Smooth muscle cell (in vitro differentiated cells): ENCODE measurements around the gene DIP2C. TPM values are rescaled to one million over a fixed set of nuclear protein-coding genes. Genes with fewer than 3 reads are reported as not detected.

Experiments
- DNase-seq: peaks from one replicate; lab custom pipeline; 2025; ENCODE audit not compliant: unreplicated experiment; lab: John Stamatoyannopoulos, UW
- H2AFZ ChIP-seq: fragments of 200-600 bp; sonication (generic); 2 replicates; pipeline ENCODE4 v1.6.0; 2016; ENCODE audit warnings: antibody characterized with exemption, low read depth, mild to moderate bottlenecking
- H3F3A ChIP-seq: fragments of 200-600 bp; sonication (generic); 2 replicates; pipeline ENCODE4 v1.6.0; 2017; ENCODE audit warnings: antibody characterized with exemption, low read depth
- H3K27ac ChIP-seq: fragments of 200-600 bp; sonication (generic); 2 replicates; pipeline ENCODE4 v1.5.1; 2016; ENCODE audit warnings: low read depth, mild to moderate bottlenecking
- H3K27me3 ChIP-seq: fragments of 200-600 bp; sonication (generic); 2 replicates; pipeline ENCODE4 v1.6.1; 2016; ENCODE audit warnings: low read depth, mild to moderate bottlenecking
- H3K36me3 ChIP-seq: fragments of 200-600 bp; sonication (generic); 2 replicates; pipeline ENCODE4 v1.5.1; 2016; ENCODE audit warnings: low read depth
- H3K4me1 ChIP-seq: fragments of 200-600 bp; sonication (generic); 2 replicates; pipeline ENCODE4 v1.5.1; 2016; ENCODE audit warnings: low read depth
- H3K4me2 ChIP-seq: fragments of 200-600 bp; sonication (generic); 2 replicates; pipeline ENCODE4 v1.6.0; 2016; ENCODE audit warnings: mild to moderate bottlenecking
- H3K4me3 ChIP-seq: fragments of 200-600 bp; sonication (generic); 2 replicates; pipeline ENCODE4 v1.5.1; 2016; ENCODE audit warnings: mild to moderate bottlenecking
- H3K79me2 ChIP-seq: fragments of 200-600 bp; sonication (generic); 2 replicates; pipeline ENCODE4 v1.6.0; 2016; ENCODE audit warnings: low read depth, mild to moderate bottlenecking
- H3K9ac ChIP-seq: fragments of 200-600 bp; sonication (generic); 2 replicates; pipeline ENCODE4 v1.6.0; 2016; ENCODE audit warnings: low read depth
- H3K9me3 ChIP-seq: fragments of 200-600 bp; sonication (generic); replicated peaks from 2 replicates; pipeline ENCODE4 v1.5.1; 2016; ENCODE audit warnings: low read depth
- H4K20me1 ChIP-seq: fragments of 200-600 bp; sonication (generic); 2 replicates; pipeline ENCODE4 v1.6.0; 2016; ENCODE audit warnings: low read depth
- WGBS: methylation state at CpG from one replicate; pipeline ENCODE4 v1.1.7; 2016; ENCODE audit warnings: low lambda C conversion rate; 5-methylcytosine and 5-hydroxymethylcytosine counted together
- polyA plus RNA-seq: library from polyadenylated mRNA; unstranded; fragments of >200 nt; fragmentation: Nextera tagmentation; extraction: Ambion mirVana; gene quantifications from 2 replicates; pipeline ENCODE4 v1.2.1, GENCODE V29; 2016
- total RNA-seq: library from RNA; depleted of rRNA; stranded (reverse); fragments of >200 nt; gene quantifications from 2 replicates; pipeline ENCODE4 v1.2.3, GENCODE V29; 2014
- TF ChIP-seq, protein P1 (sequence below): fragments of 200-600 bp; sonication (generic); IDR thresholded peaks from 2 replicates; pipeline ENCODE4 v1.5.1; 2017; ENCODE audit warnings: borderline replicate concordance, mild to moderate bottlenecking, antibody characterized with exemption; ENCODE audit not compliant: insufficient read depth, poor library complexity, severe bottlenecking

The DIP2C gene
- total and polyA plus RNA-seq, 2 experiments from 2014 or later: 14.9 to 15.3 TPM

DNA sequence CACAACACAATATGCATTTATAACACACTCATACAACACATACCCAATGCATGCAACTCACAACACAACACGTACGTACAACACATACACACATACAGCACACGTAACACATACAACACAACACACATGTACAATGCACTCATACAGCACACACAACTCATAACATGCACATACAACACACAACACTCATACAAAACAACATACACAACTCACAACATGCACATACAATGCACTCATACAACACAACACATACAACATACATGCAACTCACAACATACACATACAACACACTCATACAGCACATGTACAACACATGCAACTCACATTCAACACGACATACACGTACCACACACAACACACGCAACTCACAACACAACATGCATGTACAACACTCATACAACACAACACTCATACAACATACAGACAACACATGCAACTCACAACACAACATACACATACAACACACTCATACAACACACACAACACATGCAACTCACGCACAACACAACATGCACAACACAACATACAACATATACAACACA, 21.8 kb downstream of the DIP2C start:
- Histone ChIP-seq H3K4me3 (no peak overlapping the region), H3K27ac (no peak overlapping the region), H3F3A (peaks cover 16% of the 10 kb centered on the region), H2AFZ (no peak overlapping the region), H3K4me2 (no peak overlapping the region), H3K36me3 (no peaks in the 10 kb centered on the region), H3K9me3 (no peaks in the 10 kb centered on the region), H3K79me2 (peaks cover 85% of the 10 kb centered on the region), H3K27me3 (no peaks in the 10 kb centered on the region), H3K4me1 (peaks cover 4% of the 10 kb centered on the region), H4K20me1 (peaks cover 92% of the 10 kb centered on the region), H3K9ac (no peak overlapping the region)
- no peak for DNase-seq
- TF ChIP-seq, protein P1, sequence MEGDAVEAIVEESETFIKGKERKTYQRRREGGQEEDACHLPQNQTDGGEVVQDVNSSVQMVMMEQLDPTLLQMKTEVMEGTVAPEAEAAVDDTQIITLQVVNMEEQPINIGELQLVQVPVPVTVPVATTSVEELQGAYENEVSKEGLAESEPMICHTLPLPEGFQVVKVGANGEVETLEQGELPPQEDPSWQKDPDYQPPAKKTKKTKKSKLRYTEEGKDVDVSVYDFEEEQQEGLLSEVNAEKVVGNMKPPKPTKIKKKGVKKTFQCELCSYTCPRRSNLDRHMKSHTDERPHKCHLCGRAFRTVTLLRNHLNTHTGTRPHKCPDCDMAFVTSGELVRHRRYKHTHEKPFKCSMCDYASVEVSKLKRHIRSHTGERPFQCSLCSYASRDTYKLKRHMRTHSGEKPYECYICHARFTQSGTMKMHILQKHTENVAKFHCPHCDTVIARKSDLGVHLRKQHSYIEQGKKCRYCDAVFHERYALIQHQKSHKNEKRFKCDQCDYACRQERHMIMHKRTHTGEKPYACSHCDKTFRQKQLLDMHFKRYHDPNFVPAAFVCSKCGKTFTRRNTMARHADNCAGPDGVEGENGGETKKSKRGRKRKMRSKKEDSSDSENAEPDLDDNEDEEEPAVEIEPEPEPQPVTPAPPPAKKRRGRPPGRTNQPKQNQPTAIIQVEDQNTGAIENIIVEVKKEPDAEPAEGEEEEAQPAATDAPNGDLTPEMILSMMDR: no peak
- WGBS: 98% methylated on average over 7 of the region's 7 CpGs

DNA sequence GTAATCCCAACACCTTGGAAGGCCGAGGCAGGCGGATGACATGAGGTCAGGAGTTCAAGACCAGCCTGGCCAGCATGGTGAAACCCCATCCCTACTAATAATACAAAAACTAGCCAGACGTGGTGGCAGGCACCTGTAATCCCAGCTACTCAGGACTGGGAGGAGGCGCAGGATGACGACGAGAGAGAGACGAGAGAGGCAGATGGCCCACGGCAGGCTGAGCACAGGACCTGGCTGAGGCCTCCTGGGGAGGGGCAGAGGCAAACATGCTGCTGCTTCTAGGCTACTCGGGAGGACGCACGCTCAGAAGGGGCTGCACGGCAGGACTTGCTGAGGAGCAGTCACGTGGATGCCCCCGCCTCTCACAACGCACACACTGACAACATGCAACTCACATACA, 22.4 kb downstream of the DIP2C start:
- no peak overlapping the region for H3K9ac ChIP-seq
- H4K20me1 ChIP-seq: peaks cover 92% of the 10 kb centered on the region
- no peaks in the 10 kb centered on the region for H3K36me3 ChIP-seq
- H3K4me2 ChIP-seq: no peak overlapping the region
- 93% methylated on average over 15 of the region's 15 CpGs for WGBS
- no peak overlapping the region for H3K4me3 ChIP-seq
- H3K79me2 ChIP-seq: peaks cover 85% of the 10 kb centered on the region
- no peak for DNase-seq
- peaks cover 4% of the 10 kb centered on the region for H3K4me1 ChIP-seq
- no peak overlapping the region for H2AFZ ChIP-seq
- no peaks in the 10 kb centered on the region for H3K27me3 ChIP-seq
- H3F3A ChIP-seq: peaks cover 16% of the 10 kb centered on the region
- H3K9me3 ChIP-seq: no peaks in the 10 kb centered on the region
- TF ChIP-seq, protein P1: no peak
- H3K27ac ChIP-seq: no peak overlapping the region

DNA sequence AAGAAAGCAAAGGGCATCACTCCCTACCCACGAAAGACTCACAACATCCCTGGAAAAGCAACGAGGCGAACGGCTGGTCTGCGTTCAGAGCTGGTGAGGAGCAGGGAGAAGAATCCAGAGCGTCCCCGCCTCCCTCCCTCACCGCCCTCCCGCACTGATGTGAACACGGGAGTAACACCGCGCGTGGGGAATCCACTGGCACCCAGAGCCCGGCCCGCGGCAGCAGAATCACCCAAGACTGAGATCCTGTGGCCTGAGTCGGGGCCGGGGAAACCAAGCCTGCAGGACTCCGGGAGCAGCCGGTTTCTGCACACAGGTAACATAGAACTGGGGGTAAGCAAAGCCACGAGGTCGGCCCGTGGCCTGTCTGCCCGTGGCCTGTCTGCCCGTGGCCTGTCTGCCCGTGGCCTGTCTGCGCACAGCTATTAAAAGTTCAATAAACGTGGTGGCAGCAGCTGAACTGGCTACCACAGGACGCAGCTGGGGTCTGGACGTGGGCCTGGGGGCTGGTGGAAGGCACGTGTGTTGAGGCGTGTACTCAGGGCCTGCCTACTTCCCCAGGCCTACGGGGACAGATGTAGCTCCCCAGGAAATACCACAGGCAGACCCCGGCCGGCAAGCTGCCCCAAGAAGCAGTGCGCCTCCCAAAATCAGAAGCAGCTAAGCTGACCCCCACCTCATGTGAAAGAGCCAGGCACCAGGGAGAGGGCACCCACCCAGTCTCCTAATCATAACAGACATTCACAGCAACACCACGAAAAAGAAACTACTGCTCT, 23.0 kb downstream of the DIP2C start:
- WGBS: 95% methylated on average over 28 of the region's 37 CpGs
- no peaks in the 10 kb centered on the region for H3K9me3 ChIP-seq
- no peak overlapping the region for H3K9ac ChIP-seq
- TF ChIP-seq, protein P1: no peak
- H2AFZ ChIP-seq: no peak overlapping the region
- peaks cover 16% of the 10 kb centered on the region for H3F3A ChIP-seq
- peaks cover 4% of the 10 kb centered on the region for H3K4me1 ChIP-seq
- peaks cover 95% of the 10 kb centered on the region for H4K20me1 ChIP-seq
- no peak overlapping the region for H3K4me2 ChIP-seq
- no peak for DNase-seq
- H3K27me3 ChIP-seq: no peaks in the 10 kb centered on the region
- no peak overlapping the region for H3K27ac ChIP-seq
- no peaks in the 10 kb centered on the region for H3K36me3 ChIP-seq
- no peak overlapping the region for H3K4me3 ChIP-seq
- H3K79me2 ChIP-seq: peaks cover 89% of the 10 kb centered on the region
